Activated CD4-positive, CD25-positive, alpha-beta regulatory T cell treated with anti-CD3 and anti-CD28 coated beads, Interleukin-2, amount 50 U/mL, for 16 hours (primary cell): ENCODE data around the gene GPR146.

Experiments used
- DNase-seq: peaks from one replicate; pipeline ENCODE4 v3.0.0-alpha.2; 2020; ENCODE audit warnings: low read depth, low spot score

Gene GPR146

GRCh38 chr7:1043552-1044188 is 676 bp upstream of the GPR146 start:
- no peak for DNase-seq

GRCh38 chr7:1045069-1046063 is 1.0 kb downstream of the GPR146 start:
- DNase-seq: no peak

- DNase-seq: peak; percentile 18
Observed at GRCh38 chr7:1046722-1047679, 2.7 kb downstream of the GPR146 start.

- no peak for DNase-seq
Observed at GRCh38 chr7:1049006-1049741, 4.8 kb downstream of the GPR146 start.

- DNase-seq: no peak
Observed at GRCh38 chr7:1049801-1050200, 5.5 kb downstream of the GPR146 start.

- no peak for DNase-seq
Observed at GRCh38 chr7:1050254-1050906, 6.0 kb downstream of the GPR146 start.

- no peak for DNase-seq
Observed at GRCh38 chr7:1050956-1051690, 6.8 kb downstream of the GPR146 start.

GRCh38 chr7:1052031-1052818 is 7.9 kb downstream of the GPR146 start:
- DNase-seq: no peak

GRCh38 chr7:1053002-1053411 is 8.7 kb downstream of the GPR146 start:
- no peak for DNase-seq

GRCh38 chr7:1053816-1054370 is 9.5 kb downstream of the GPR146 start:
- no peak for DNase-seq

GRCh38 chr7:1054438-1054837 is 10.1 kb downstream of the GPR146 start:
- no peak for DNase-seq

- no peak for DNase-seq
Observed at GRCh38 chr7:1054861-1055450, 10.6 kb downstream of the GPR146 start.

- no peak for DNase-seq
Observed at GRCh38 chr7:1055491-1055955, 11.2 kb downstream of the GPR146 start.

- no peak for DNase-seq
Observed at GRCh38 chr7:1055956-1056784, 11.8 kb downstream of the GPR146 start.

GRCh38 chr7:1056785-1057410 is 12.6 kb downstream of the GPR146 start:
- DNase-seq: no peak

- no peak for DNase-seq
Observed at GRCh38 chr7:1057416-1058291, 13.3 kb downstream of the GPR146 start.
